ENCODE measurements around the gene CATSPER4. TPM values are rescaled to one million over a fixed set of nuclear protein-coding genes. Genes with fewer than 3 reads are reported as not detected.

Gene CATSPER4
- total RNA-seq, 1 experiment from 2014 or later: 0.35 TPM

- TF ChIP-seq PRDM15 (CRISPR knock-in tag; IDR thresholded peaks at IDR 0.05): no peak
- TF ChIP-seq, protein P1, sequence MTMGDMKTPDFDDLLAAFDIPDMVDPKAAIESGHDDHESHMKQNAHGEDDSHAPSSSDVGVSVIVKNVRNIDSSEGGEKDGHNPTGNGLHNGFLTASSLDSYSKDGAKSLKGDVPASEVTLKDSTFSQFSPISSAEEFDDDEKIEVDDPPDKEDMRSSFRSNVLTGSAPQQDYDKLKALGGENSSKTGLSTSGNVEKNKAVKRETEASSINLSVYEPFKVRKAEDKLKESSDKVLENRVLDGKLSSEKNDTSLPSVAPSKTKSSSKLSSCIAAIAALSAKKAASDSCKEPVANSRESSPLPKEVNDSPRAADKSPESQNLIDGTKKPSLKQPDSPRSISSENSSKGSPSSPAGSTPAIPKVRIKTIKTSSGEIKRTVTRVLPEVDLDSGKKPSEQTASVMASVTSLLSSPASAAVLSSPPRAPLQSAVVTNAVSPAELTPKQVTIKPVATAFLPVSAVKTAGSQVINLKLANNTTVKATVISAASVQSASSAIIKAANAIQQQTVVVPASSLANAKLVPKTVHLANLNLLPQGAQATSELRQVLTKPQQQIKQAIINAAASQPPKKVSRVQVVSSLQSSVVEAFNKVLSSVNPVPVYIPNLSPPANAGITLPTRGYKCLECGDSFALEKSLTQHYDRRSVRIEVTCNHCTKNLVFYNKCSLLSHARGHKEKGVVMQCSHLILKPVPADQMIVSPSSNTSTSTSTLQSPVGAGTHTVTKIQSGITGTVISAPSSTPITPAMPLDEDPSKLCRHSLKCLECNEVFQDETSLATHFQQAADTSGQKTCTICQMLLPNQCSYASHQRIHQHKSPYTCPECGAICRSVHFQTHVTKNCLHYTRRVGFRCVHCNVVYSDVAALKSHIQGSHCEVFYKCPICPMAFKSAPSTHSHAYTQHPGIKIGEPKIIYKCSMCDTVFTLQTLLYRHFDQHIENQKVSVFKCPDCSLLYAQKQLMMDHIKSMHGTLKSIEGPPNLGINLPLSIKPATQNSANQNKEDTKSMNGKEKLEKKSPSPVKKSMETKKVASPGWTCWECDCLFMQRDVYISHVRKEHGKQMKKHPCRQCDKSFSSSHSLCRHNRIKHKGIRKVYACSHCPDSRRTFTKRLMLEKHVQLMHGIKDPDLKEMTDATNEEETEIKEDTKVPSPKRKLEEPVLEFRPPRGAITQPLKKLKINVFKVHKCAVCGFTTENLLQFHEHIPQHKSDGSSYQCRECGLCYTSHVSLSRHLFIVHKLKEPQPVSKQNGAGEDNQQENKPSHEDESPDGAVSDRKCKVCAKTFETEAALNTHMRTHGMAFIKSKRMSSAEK (CRISPR knock-in tag; IDR thresholded peaks at IDR 0.05; ENCODE audit: borderline replicate concordance): no peak
- peak; percentile 39; the same call in 1 of the 2 replicates for TF ChIP-seq CTCF (IDR thresholded peaks at IDR 0.05)
- 0 out of 2 replicates have a peak, but pooled peaks have one; percentile 10 for TF ChIP-seq FOXK1 (CRISPR knock-in tag; IDR thresholded peaks at IDR 0.05)
- no peak for TF ChIP-seq RORB (CRISPR knock-in tag; IDR thresholded peaks at IDR 0.05)
- no peak for TF ChIP-seq ZNF671 (CRISPR knock-in tag; IDR thresholded peaks at IDR 0.05)
- no peak for TF ChIP-seq NR2C2 (CRISPR knock-in tag; IDR thresholded peaks at IDR 0.05)
- TF ChIP-seq ZNF281 (CRISPR knock-in tag; IDR thresholded peaks at IDR 0.05): no peak
- no peak for TF ChIP-seq NFE2L1 (CRISPR knock-in tag; IDR thresholded peaks at IDR 0.05)
- TF ChIP-seq IRF2 (CRISPR knock-in tag; IDR thresholded peaks at IDR 0.05; ENCODE audit: borderline replicate concordance, low read depth): no peak
- TF ChIP-seq FOXP4 (CRISPR knock-in tag; IDR thresholded peaks at IDR 0.05): no peak
- TF ChIP-seq ZNF512 (CRISPR knock-in tag; IDR thresholded peaks at IDR 0.05; ENCODE audit: borderline replicate concordance): no peak
- no peak for TF ChIP-seq CREB1 (CRISPR knock-in tag; IDR thresholded peaks at IDR 0.05)
- TF ChIP-seq ATF1 (CRISPR knock-in tag; IDR thresholded peaks at IDR 0.05): no peak
- no peak for TF ChIP-seq ETV6 (CRISPR knock-in tag; IDR thresholded peaks at IDR 0.05)
- no peak for TF ChIP-seq STAT6 (CRISPR knock-in tag; conservative IDR thresholded peaks at IDR 0.05; ENCODE audit: low read depth)
- TF ChIP-seq RELA (CRISPR knock-in tag; IDR thresholded peaks at IDR 0.05; ENCODE audit: borderline replicate concordance): no peak
- peak; percentile 69 for TF ChIP-seq SP1 (CRISPR knock-in tag; conservative IDR thresholded peaks at IDR 0.05)
These were observed 26.2 kb upstream of the CATSPER4 start (continued) for GRCh38 chr1:26164036-26164860.
